Activated B cell treated with CpG ODN at 0.5 μM for 24 hours (primary cell): Measurements from ENCODE around the gene WASF3. TPM values are rescaled to one million over a fixed set of nuclear protein-coding genes. Genes with fewer than 3 reads are reported as not detected.

ENCODE experiments used
- ATAC-seq: fragments of 200-7000 bp; cut with Tn5 transposase; one replicate; pipeline ENCODE4 v1.10.0; 2021; ENCODE audit warnings: low read depth, mild to moderate bottlenecking, moderate library complexity
- CTCF ChIA-PET: fragments of 350-600 bp; sonication (Branson Sonifier 250); formaldehyde crosslinking; loops from one replicate; lab custom pipeline; 2021; ENCODE audit warnings: antibody characterized with exemption; lab: Charles Lee
- POLR2A ChIA-PET: fragments of 350-600 bp; sonication (Branson Sonifier 250); formaldehyde crosslinking; loops from one replicate; lab custom pipeline; 2021; ENCODE audit warnings: antibody characterized with exemption; lab: Charles Lee
- DNase-seq: peaks from one replicate; pipeline ENCODE4 v3.0.0; 2022
- H3K27ac Mint-ChIP-seq: one replicate; pipeline ENCODE4 v1.8.0; 2020; ENCODE audit warnings: mixed read lengths
- H3K27me3 Mint-ChIP-seq: one replicate; pipeline ENCODE4 v1.8.0; 2021; ENCODE audit warnings: mixed read lengths
- H3K36me3 Mint-ChIP-seq: one replicate; pipeline ENCODE4 v1.8.0; 2021; ENCODE audit warnings: low read depth, mixed read lengths
- H3K4me1 Mint-ChIP-seq: one replicate; pipeline ENCODE4 v1.8.0; 2021; ENCODE audit warnings: mixed read lengths
- H3K4me3 Mint-ChIP-seq: one replicate; pipeline ENCODE4 v1.8.0; 2020; ENCODE audit warnings: mild to moderate bottlenecking, mixed read lengths
- H3K9me3 Mint-ChIP-seq: one replicate; pipeline ENCODE4 v1.8.0; 2020; ENCODE audit warnings: mixed read lengths
- intact Hi-C: fragments of 100-400 bp; cut with micrococcal nuclease; formaldehyde crosslinking; loops from one replicate; pipeline ENCODE4 v1.15.1; 2024
- total RNA-seq: library from RNA; stranded (reverse); gene quantifications from 2 replicates; pipeline ENCODE4 v1.2.3, GENCODE V29; 2022
- TF ChIP-seq, protein P1 (sequence below): fragments of 200-600 bp; IDR thresholded peaks from one replicate; pipeline ENCODE4 v1.8.0; 2022; ENCODE audit warnings: antibody characterized with exemption, mild to moderate bottlenecking

The WASF3 gene
- total RNA-seq, 1 donor from 2014 or later, result 0.35 TPM

DNA sequence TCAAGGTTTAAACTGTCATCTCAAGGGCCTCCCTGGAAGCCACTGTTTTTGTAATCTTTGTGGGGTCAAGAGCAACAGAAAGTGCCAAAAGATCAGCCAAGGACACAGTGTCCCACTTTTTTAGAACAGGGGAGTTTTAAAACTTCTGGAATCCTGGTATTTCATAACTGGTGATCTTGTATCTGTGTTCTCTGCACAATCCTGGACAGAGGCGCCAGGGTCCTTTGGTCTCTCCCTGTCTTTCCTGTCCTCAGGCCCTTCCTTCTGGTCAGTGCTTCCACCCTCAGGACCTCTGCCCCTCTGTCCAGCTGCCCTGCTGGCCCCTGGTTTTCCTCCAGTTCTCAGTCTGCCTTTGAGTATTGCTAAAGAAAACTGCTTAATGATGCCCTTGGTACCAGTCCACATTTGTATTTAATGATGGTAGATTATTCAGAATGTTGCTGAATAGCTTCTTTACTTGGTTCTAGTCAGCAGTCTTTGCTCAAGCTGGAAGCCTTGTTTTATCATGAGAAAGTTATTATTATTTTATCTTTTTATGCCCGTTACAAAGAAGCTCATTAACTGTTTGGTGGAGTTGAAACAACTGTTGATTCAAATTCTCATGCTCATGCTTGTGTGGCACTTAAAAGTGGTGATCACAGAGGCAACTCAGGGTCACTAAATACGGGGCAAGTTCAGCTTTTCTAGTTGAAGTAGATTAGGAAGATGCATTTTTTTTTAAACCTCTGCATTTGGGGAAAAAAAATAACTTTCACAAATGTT, 47.5 kb downstream of the WASF3 start:
- H3K27ac Mint-ChIP-seq, result no peak overlapping the region
- H3K9me3 Mint-ChIP-seq, result no peaks in the 10 kb centered on the region
- TF ChIP-seq, protein P1, sequence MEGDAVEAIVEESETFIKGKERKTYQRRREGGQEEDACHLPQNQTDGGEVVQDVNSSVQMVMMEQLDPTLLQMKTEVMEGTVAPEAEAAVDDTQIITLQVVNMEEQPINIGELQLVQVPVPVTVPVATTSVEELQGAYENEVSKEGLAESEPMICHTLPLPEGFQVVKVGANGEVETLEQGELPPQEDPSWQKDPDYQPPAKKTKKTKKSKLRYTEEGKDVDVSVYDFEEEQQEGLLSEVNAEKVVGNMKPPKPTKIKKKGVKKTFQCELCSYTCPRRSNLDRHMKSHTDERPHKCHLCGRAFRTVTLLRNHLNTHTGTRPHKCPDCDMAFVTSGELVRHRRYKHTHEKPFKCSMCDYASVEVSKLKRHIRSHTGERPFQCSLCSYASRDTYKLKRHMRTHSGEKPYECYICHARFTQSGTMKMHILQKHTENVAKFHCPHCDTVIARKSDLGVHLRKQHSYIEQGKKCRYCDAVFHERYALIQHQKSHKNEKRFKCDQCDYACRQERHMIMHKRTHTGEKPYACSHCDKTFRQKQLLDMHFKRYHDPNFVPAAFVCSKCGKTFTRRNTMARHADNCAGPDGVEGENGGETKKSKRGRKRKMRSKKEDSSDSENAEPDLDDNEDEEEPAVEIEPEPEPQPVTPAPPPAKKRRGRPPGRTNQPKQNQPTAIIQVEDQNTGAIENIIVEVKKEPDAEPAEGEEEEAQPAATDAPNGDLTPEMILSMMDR, result no peak
- no peak overlapping the region for H3K4me3 Mint-ChIP-seq
- intact Hi-C loops, result loop anchor here (10.0 kb wide), 1 partner anchor 420 kb away; no protein-coding TSS in a partner anchor
- DNase-seq (no peak), ATAC-seq (no peak)
- no peaks in the 10 kb centered on the region for H3K27me3 Mint-ChIP-seq
- POLR2A ChIA-PET, result interaction anchor here (0.6 kb wide), 1 partner anchor 419 kb away, joined by 3 read pairs; no protein-coding TSS in a partner anchor
- peaks cover 7% of the 10 kb centered on the region for H3K4me1 Mint-ChIP-seq
- CTCF ChIA-PET, result interaction anchor here (2.4 kb wide), 1 partner anchor 420 kb away, joined by 8 read pairs; no protein-coding TSS in a partner anchor
- no peaks in the 10 kb centered on the region for H3K36me3 Mint-ChIP-seq

DNA sequence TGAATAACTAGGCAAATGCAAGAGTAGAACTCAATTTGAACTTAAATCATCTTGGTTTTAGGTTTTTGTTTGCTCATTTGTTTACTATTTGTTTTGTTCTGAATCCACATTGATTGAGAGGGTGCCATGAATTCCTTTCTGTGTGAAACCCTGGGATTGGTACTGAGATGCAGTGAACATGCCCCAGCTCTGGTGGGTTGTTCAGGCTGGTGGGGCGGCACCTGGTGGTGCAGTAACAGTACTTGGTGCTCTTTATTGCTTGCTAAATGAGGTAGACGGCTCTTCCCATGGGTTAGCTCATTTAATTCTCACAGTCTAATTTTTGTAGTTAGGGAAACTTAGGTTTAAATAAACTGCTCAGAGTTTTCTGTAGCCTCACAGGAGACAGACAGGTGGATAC, 48.4 kb downstream of the WASF3 start:
- Mint-ChIP-seq H3K9me3 (no peaks in the 10 kb centered on the region), H3K27ac (no peak overlapping the region), H3K4me1 (peaks cover 7% of the 10 kb centered on the region), H3K27me3 (no peaks in the 10 kb centered on the region), H3K4me3 (no peak overlapping the region), H3K36me3 (no peaks in the 10 kb centered on the region)
- DNase-seq (no peak), ATAC-seq (no peak)
- POLR2A ChIA-PET, result no interaction called here
- intact Hi-C loops, result loop anchor here (10.0 kb wide), 1 partner anchor 421 kb away; no protein-coding TSS in a partner anchor
- TF ChIP-seq, protein P1, result no peak
- CTCF ChIA-PET, result interaction anchor here (2.4 kb wide), 1 partner anchor 421 kb away, joined by 8 read pairs; no protein-coding TSS in a partner anchor

DNA sequence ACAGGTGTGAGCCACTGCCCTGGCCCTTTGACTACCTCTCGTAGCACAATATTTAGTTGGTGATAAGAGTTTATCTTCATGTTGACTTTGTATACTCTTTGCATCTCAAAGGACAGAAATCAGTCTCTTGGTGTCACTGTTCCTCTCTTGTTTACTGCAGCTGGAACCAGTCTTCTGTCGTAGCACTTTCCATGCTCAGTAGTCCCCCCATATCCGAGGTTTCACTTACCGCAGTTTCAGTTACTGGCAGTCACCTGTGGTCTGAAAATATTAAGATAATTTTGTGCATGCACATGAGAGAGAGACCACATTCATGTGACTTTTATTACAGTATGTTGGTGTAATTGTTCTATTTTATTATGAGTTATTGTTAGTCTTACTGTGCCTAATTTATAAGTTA, 49.1 kb downstream of the WASF3 start:
- intact Hi-C loops, result loop anchor here (10.0 kb wide), 1 partner anchor 422 kb away; no protein-coding TSS in a partner anchor
- H3K36me3 Mint-ChIP-seq, result no peaks in the 10 kb centered on the region
- TF ChIP-seq, protein P1, result no peak
- H3K27ac Mint-ChIP-seq, result no peak overlapping the region
- ChIA-PET CTCF (interaction anchor here (2.4 kb wide), 1 partner anchor 422 kb away, joined by 8 read pairs; no protein-coding TSS in a partner anchor), POLR2A (no interaction called here)
- H3K27me3 Mint-ChIP-seq, result no peaks in the 10 kb centered on the region
- H3K9me3 Mint-ChIP-seq, result no peaks in the 10 kb centered on the region
- no peak overlapping the region for H3K4me3 Mint-ChIP-seq
- ATAC-seq, result no peak
- H3K4me1 Mint-ChIP-seq, result peaks cover 6% of the 10 kb centered on the region
- DNase-seq, result no peak

DNA sequence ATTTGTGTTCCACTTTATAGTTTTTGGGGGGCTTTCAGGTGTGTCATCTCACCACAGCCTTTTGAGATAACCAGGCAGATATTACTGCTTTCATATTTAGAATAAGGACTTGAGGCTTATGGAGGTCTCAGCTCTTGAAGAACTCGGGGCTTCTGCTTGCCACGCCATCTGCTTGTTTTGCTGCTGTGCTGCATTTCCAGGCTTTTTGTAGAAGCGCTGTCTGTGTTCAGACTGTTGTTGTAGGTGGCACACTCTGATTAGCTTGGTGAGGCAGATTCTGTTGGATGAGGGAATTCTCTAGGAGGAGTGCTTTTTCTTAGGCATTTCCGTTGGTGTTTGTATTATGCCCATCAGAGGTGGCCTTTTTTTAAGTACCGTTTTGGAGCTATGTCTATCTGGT, 57.2 kb downstream of the WASF3 start:
- CTCF ChIA-PET, result no interaction called here

DNA sequence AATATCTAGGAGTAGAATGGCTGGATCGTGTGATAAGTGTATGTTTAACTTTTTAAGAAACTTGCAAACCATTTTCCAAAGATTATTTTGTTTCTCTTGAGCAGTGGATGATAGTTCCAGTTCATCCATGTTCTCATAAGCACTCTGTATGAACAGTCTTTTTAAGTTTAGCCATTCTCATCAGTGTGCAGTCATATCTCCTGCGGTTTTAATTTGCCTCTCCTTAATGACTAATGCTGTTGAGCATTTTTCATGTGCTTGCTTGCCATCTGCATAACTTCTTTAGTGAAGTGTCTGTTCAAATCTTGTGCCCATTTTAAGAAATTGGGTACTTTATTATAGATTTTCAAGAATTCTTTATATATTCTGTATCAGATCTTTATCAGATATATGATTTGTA, 58.6 kb downstream of the WASF3 start:
- TF ChIP-seq, protein P1, result no peak
- Mint-ChIP-seq H3K27ac (no peak overlapping the region), H3K36me3 (no peaks in the 10 kb centered on the region), H3K4me1 (no peaks in the 10 kb centered on the region), H3K4me3 (no peak overlapping the region), H3K27me3 (peaks cover 10% of the 10 kb centered on the region), H3K9me3 (no peaks in the 10 kb centered on the region)
- no peak for ATAC-seq
- no peak for DNase-seq
- ChIA-PET POLR2A (no interaction called here), CTCF (no interaction called here)
- intact Hi-C loops, result no loop called here

More for the DNA sequence above, 57.2 kb downstream of the WASF3 start:
- Mint-ChIP-seq H3K36me3 (no peaks in the 10 kb centered on the region), H3K27me3 (peaks cover 7% of the 10 kb centered on the region), H3K4me1 (no peaks in the 10 kb centered on the region), H3K27ac (no peak overlapping the region), H3K9me3 (no peaks in the 10 kb centered on the region), H3K4me3 (no peak overlapping the region)
- ATAC-seq (no peak), DNase-seq (no peak)
- POLR2A ChIA-PET, result no interaction called here
- intact Hi-C loops, result no loop called here
- TF ChIP-seq, protein P1, result no peak
